ENCODE results near the gene GORASP2. TPM values are rescaled to one million over a fixed set of nuclear protein-coding genes. Genes with fewer than 3 reads are reported as not detected.

GORASP2 gene
- total RNA-seq, 2 experiments from 2014 or later: 87.3 to 95.7 TPM

DNA sequence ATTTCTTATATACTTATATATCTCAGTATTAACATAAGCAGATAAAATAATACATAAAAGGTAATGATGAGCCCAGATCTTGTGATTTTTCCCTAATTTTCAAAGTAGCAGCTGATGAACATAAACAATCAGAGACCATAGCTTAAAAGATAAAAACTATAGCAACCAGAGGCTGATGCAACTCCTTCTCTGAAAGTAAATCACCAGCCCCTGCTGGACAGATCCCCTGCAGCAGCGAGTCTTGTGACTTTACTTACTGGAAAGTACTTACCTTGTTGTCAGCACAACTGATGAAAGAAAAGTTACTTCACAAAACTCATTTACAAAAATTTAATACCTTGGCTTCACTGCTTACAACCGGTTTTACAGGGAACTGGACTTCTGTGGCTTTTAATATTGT is 67.3 kb downstream of the GORASP2 start:
- POLR2A ChIA-PET: interaction anchor here (1.2 kb wide), 1 partner anchor 13 kb away, joined by 3 read pairs; no protein-coding TSS in a partner anchor
- Mint-ChIP-seq H3K27ac (no peak overlapping the region), H3K4me1 (ENCODE audit: low read depth) (peaks cover 5% of the 10 kb centered on the region), H3K36me3 (ENCODE audit: low read depth) (peaks cover 84% of the 10 kb centered on the region), H3K27me3 (no peaks in the 10 kb centered on the region), H3K4me3 (no peak overlapping the region), H3K9me3 (no peaks in the 10 kb centered on the region)
- ATAC-seq (ENCODE audit: poor library complexity) (no peak), DNase-seq (no peak)
- Histone ChIP-seq H3K4me3 (ENCODE audit: low read length) (no peak overlapping the region), H3K4me1 (ENCODE audit: insufficient read depth, low read length) (no peaks in the 10 kb centered on the region), H3K9me3 (ENCODE audit: control insufficient read depth in 1 of 2, insufficient read depth in 1 of 2, low read length in 2 of 2) (no peaks in the 10 kb centered on the region), H3K36me3 (ENCODE audit: insufficient read depth, low read length) (peaks cover 51% of the 10 kb centered on the region), H3K27me3 (ENCODE audit: control insufficient read depth in 1 of 2, insufficient read depth in 2 of 2, low read length in 2 of 2) (no peaks in the 10 kb centered on the region), H3K27ac (ENCODE audit: low read depth in 1 of 2, low read length in 2 of 2) (no peak overlapping the region)
- CTCF ChIA-PET: interaction anchor here (0.5 kb wide), 1 partner anchor 131 kb away, joined by 3 read pairs; no protein-coding TSS in a partner anchor
- TF ChIP-seq, protein P1, sequence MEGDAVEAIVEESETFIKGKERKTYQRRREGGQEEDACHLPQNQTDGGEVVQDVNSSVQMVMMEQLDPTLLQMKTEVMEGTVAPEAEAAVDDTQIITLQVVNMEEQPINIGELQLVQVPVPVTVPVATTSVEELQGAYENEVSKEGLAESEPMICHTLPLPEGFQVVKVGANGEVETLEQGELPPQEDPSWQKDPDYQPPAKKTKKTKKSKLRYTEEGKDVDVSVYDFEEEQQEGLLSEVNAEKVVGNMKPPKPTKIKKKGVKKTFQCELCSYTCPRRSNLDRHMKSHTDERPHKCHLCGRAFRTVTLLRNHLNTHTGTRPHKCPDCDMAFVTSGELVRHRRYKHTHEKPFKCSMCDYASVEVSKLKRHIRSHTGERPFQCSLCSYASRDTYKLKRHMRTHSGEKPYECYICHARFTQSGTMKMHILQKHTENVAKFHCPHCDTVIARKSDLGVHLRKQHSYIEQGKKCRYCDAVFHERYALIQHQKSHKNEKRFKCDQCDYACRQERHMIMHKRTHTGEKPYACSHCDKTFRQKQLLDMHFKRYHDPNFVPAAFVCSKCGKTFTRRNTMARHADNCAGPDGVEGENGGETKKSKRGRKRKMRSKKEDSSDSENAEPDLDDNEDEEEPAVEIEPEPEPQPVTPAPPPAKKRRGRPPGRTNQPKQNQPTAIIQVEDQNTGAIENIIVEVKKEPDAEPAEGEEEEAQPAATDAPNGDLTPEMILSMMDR (IDR thresholded peaks at IDR 0.05): no peak
- intact Hi-C loops (cut with DNase I, micrococcal nuclease): no loop called here

DNA sequence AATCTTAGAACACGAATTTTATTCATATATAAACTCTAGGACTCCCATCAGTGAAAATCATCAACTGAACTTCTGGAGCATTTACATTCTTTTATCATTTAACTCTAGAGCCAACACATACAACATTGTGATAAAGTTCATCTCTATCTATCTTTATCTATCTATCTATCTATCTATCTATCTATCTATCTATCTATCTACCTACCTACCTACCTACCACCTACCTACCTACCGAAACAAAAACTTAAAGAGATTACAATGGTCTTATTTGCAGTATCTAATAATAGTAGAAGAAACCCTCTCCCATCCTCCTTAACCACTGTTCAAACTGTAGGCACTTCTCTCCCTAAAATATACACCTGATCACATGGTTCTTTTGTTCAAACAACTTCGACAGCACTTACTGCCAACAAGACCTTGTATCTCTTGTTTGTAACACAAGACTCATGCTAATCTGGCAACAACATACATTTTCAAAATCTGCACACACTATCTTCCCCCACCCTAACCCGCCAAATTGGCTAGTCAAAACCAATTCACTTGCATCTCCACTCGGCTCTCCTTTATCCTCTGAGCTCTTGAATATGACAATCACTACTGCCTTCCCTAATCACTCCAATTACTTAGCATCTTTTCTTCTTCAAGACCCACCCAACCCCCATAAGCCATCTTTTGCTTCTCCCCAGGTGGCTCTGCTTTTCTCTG is 69.0 kb downstream of the GORASP2 start:
- ChIA-PET CTCF (no interaction called here), POLR2A (no interaction called here)
- no peaks in the 10 kb centered on the region for H3K9me3 Mint-ChIP-seq
- ATAC-seq (ENCODE audit: poor library complexity) (no peak), DNase-seq (no peak)
- Histone ChIP-seq H3K36me3 (ENCODE audit: insufficient read depth, low read length) (peaks cover 42% of the 10 kb centered on the region), H3K27ac (ENCODE audit: low read depth in 1 of 2, low read length in 2 of 2) (no peak overlapping the region), H3K4me1 (ENCODE audit: insufficient read depth, low read length) (no peaks in the 10 kb centered on the region), H3K9me3 (ENCODE audit: control insufficient read depth in 1 of 2, insufficient read depth in 1 of 2, low read length in 2 of 2) (no peaks in the 10 kb centered on the region), H3K4me3 (ENCODE audit: low read length) (no peak overlapping the region), H3K27me3 (ENCODE audit: control insufficient read depth in 1 of 2, insufficient read depth in 2 of 2, low read length in 2 of 2) (no peaks in the 10 kb centered on the region)
- H3K36me3 Mint-ChIP-seq (ENCODE audit: low read depth): peaks cover 82% of the 10 kb centered on the region
- intact Hi-C loops (cut with DNase I, micrococcal nuclease): no loop called here
- no peak overlapping the region for H3K4me3 Mint-ChIP-seq
- TF ChIP-seq, protein P1 (IDR thresholded peaks at IDR 0.05): no peak
- no peaks in the 10 kb centered on the region for H3K27me3 Mint-ChIP-seq
- H3K4me1 Mint-ChIP-seq (ENCODE audit: low read depth): no peaks in the 10 kb centered on the region
- peak overlapping the region; percentile 51 for H3K27ac Mint-ChIP-seq

DNA sequence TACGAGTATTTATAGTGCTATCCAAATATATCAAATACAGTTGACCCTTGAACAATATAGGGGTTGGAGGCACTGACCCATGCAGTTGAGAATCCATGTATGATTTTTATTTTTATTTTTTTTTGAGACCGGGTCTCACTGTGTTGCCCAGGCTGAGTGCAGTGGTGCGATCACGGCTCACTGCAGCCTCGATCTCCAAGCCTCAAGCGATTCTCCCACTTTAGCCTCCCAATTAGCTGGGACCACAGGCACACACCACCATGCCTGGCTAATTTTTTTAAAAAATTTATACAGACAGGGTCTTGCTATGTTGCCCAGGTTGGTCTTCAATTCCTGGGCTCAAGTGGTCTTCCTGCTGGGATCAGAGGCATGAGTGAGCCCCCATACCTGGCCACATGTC is 70.6 kb downstream of the GORASP2 start:
- H3K27me3 Mint-ChIP-seq: no peaks in the 10 kb centered on the region
- no peaks in the 10 kb centered on the region for H3K9me3 ChIP-seq (ENCODE audit: control insufficient read depth in 1 of 2, insufficient read depth in 1 of 2, low read length in 2 of 2)
- no peak overlapping the region for H3K27ac Mint-ChIP-seq
- ChIA-PET CTCF (no interaction called here), POLR2A (interaction anchor here (0.5 kb wide), 1 partner anchor 1355 kb away, joined by 4 read pairs; no protein-coding TSS in a partner anchor)
- no peak overlapping the region for H3K4me3 ChIP-seq (ENCODE audit: low read length)
- H3K4me1 ChIP-seq (ENCODE audit: insufficient read depth, low read length): no peaks in the 10 kb centered on the region
- no peaks in the 10 kb centered on the region for H3K9me3 Mint-ChIP-seq
- no peak overlapping the region for H3K27ac ChIP-seq (ENCODE audit: low read depth in 1 of 2, low read length in 2 of 2)
- TF ChIP-seq, protein P1 (IDR thresholded peaks at IDR 0.05): no peak
- H3K4me1 Mint-ChIP-seq (ENCODE audit: low read depth): no peaks in the 10 kb centered on the region
- peaks cover 82% of the 10 kb centered on the region for H3K36me3 Mint-ChIP-seq (ENCODE audit: low read depth)
- no peaks in the 10 kb centered on the region for H3K27me3 ChIP-seq (ENCODE audit: control insufficient read depth in 1 of 2, insufficient read depth in 2 of 2, low read length in 2 of 2)
- H3K36me3 ChIP-seq (ENCODE audit: insufficient read depth, low read length): peaks cover 43% of the 10 kb centered on the region
- intact Hi-C loops (cut with DNase I, micrococcal nuclease): no loop called here
- DNase-seq (no peak), ATAC-seq (ENCODE audit: poor library complexity) (no peak)
- H3K4me3 Mint-ChIP-seq: no peak overlapping the region

Measured in CD4-positive, alpha-beta T cell (primary cell).